Activated CD8-positive, alpha-beta T cell treated with anti-CD3 and anti-CD28 coated beads, Interleukin-2, amount 10 ng/mL, durations not matched to agents 7 days and 5 days (primary cell): Measurements from ENCODE around the gene MCF2L. TPM values are rescaled to one million over a fixed set of nuclear protein-coding genes. Genes with fewer than 3 reads are reported as not detected.
"Not testable (repeated sequence)": the region's sequence is repeated elsewhere in the genome, so short reads cannot be mapped to it uniquely, and the experiment has no call there.

ENCODE experiments used
- ATAC-seq: fragments of 150-1000 bp; cut with Tn5 transposase; one replicate; pipeline ENCODE4 v1.10.0; 2021; ENCODE audit warnings: moderate library complexity
- CTCF ChIA-PET: fragments of 350-600 bp; sonication (Branson Sonifier 250); formaldehyde crosslinking; loops from one replicate; lab custom pipeline; 2021; ENCODE audit warnings: antibody characterized with exemption; lab: Charles Lee
- POLR2A ChIA-PET: fragments of 350-600 bp; sonication (Branson Sonifier 250); formaldehyde crosslinking; loops from one replicate; lab custom pipeline; 2021; ENCODE audit warnings: antibody characterized with exemption; lab: Charles Lee
- DNase-seq: peaks from one replicate; pipeline ENCODE4 v3.0.0-alpha.2; 2020
- H3K27ac Mint-ChIP-seq: one replicate; pipeline ENCODE4 v1.8.0; 2021; ENCODE audit warnings: mild to moderate bottlenecking, mixed read lengths
- H3K27me3 Mint-ChIP-seq: one replicate; pipeline ENCODE4 v1.8.0; 2021; ENCODE audit warnings: low read depth, mixed read lengths
- H3K36me3 Mint-ChIP-seq: one replicate; pipeline ENCODE4 v1.8.0; 2021; ENCODE audit warnings: low read depth, mixed read lengths
- H3K4me1 Mint-ChIP-seq: one replicate; pipeline ENCODE4 v1.8.0; 2021; ENCODE audit warnings: low read depth, mixed read lengths
- H3K4me3 Mint-ChIP-seq: one replicate; pipeline ENCODE4 v1.8.0; 2021; ENCODE audit warnings: mild to moderate bottlenecking, mixed read lengths
- H3K9me3 Mint-ChIP-seq: one replicate; pipeline ENCODE4 v1.8.0; 2022; ENCODE audit warnings: mixed read lengths; ENCODE audit not compliant: insufficient read depth
- total RNA-seq, 2 experiments: library from RNA; stranded (reverse); gene quantifications; one replicate each; pipeline ENCODE4 v1.2.3, GENCODE V29; 2021

Gene MCF2L
- total RNA-seq, 2 experiments from 2014 or later: 0.76 to 1.0 TPM

- H3K36me3 Mint-ChIP-seq: no peaks in the 10 kb centered on the region
- POLR2A ChIA-PET: no interaction called here
- H3K27ac Mint-ChIP-seq: no peak overlapping the region
- ATAC-seq: no peak
- CTCF ChIA-PET: no interaction called here
- H3K27me3 Mint-ChIP-seq: no peaks in the 10 kb centered on the region
- H3K9me3 Mint-ChIP-seq: no peaks in the 10 kb centered on the region
- DNase-seq: no peak
- H3K4me3 Mint-ChIP-seq: no peak overlapping the region
- H3K4me1 Mint-ChIP-seq: no peaks in the 10 kb centered on the region
These were observed 80.5 kb downstream of the MCF2L start for GRCh38 chr13:113049521-113049941.

DNA sequence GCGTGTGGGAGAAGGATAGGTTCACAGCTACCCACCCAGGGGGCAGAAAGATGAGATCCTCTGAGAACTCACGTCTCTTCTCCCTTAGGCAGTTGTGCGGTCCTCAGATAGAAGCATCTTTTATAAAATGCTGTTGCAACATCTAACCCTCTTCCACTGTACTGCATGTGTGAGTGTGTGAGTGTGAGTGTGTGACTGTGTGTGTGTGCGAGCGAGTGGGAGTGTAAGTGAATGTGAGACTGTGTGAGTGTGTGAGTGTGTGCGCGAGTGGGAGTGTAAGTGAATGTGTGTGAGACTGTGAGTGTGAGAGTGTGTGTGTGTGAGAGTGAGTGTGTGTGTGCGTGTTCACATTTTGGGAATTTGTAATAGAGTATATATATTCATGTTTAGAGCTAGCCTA, 81.0 kb downstream of the MCF2L start:
- Mint-ChIP-seq H3K27ac (no peak overlapping the region), H3K4me3 (no peak overlapping the region), H3K9me3 (no peaks in the 10 kb centered on the region), H3K27me3 (no peaks in the 10 kb centered on the region), H3K36me3 (no peaks in the 10 kb centered on the region), H3K4me1 (no peaks in the 10 kb centered on the region)
- DNase-seq (no peak), ATAC-seq (no peak)
- POLR2A ChIA-PET: no interaction called here
- CTCF ChIA-PET: no interaction called here

- ATAC-seq (no peak), DNase-seq (no peak)
- H3K27ac Mint-ChIP-seq: no peak overlapping the region
- no peaks in the 10 kb centered on the region for H3K4me1 Mint-ChIP-seq
- ChIA-PET CTCF (no interaction called here), POLR2A (no interaction called here)
- H3K4me3 Mint-ChIP-seq: no peak overlapping the region
- no peaks in the 10 kb centered on the region for H3K36me3 Mint-ChIP-seq
- H3K9me3 Mint-ChIP-seq: no peaks in the 10 kb centered on the region
- H3K27me3 Mint-ChIP-seq: no peaks in the 10 kb centered on the region
These were observed 81.9 kb downstream of the MCF2L start for GRCh38 chr13:113050734-113051431.

- no peak for DNase-seq
These were observed 82.6 kb downstream of the MCF2L start for GRCh38 chr13:113051641-113052040.

DNA sequence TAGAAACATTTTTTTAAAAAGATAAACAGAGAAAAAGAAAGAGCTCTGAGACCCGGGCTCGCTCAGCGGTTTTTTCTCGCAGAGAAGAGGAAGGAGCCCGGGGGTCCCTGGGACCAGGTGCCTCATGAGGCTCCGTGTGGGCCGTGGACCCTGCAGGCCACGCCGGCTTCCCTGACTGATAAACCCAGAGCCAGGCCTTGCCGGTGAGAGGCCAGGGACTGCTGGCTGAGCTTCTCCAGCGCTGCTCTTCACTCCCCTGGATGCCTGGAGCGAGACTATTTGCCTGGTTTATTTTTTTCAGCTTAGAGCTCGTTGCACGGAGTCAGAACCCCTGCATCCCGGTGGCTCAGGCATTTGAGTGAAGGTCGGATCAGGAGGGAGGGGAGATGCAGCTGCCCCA, 83.2 kb downstream of the MCF2L start:
- ATAC-seq (no peak), DNase-seq (no peak)
- Mint-ChIP-seq H3K36me3 (no peaks in the 10 kb centered on the region), H3K9me3 (no peaks in the 10 kb centered on the region), H3K27ac (no peak overlapping the region), H3K4me3 (no peak overlapping the region), H3K27me3 (no peaks in the 10 kb centered on the region), H3K4me1 (no peaks in the 10 kb centered on the region)
- ChIA-PET POLR2A (no interaction called here), CTCF (no interaction called here)

More at GRCh38 chr13:113051641-113052040, 82.6 kb downstream of the MCF2L start:
- Mint-ChIP-seq H3K4me3 (no peak overlapping the region), H3K36me3 (no peaks in the 10 kb centered on the region), H3K4me1 (no peaks in the 10 kb centered on the region), H3K27ac (no peak overlapping the region), H3K27me3 (no peaks in the 10 kb centered on the region), H3K9me3 (no peaks in the 10 kb centered on the region)
- ATAC-seq: no peak
- ChIA-PET CTCF (no interaction called here), POLR2A (no interaction called here)

- ChIA-PET POLR2A (no interaction called here), CTCF (no interaction called here)
- no peak for ATAC-seq
- Mint-ChIP-seq H3K9me3 (no peaks in the 10 kb centered on the region), H3K4me1 (no peaks in the 10 kb centered on the region), H3K27ac (no peak overlapping the region), H3K27me3 (no peaks in the 10 kb centered on the region), H3K4me3 (no peak overlapping the region), H3K36me3 (no peaks in the 10 kb centered on the region)
- DNase-seq: no peak
These were observed 84.0 kb downstream of the MCF2L start for GRCh38 chr13:113052971-113053370.

DNA sequence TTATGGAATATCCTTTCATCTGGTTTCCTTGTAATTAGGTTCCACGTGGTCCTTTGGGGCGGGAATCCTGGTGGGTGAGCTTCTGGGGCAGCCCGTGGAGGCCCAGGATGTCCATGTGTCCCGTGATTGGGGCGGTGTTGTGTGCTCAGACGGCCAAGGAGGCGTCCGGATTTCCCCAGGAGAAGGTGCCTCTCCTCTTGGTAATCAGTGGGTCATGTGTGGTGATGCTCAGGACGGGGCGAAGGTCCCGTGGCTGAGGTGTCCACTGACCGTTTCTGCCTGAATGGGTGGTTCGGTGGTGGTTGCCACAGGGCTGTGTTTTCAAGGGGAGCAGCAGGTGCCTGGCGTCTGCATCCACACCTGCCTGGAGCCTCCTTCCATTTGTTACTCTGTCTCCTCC, 84.4 kb downstream of the MCF2L start:
- CTCF ChIA-PET: no interaction called here
- H3K4me3 Mint-ChIP-seq: no peak overlapping the region

GRCh38 chr13:113053801-113054604, 85.0 kb downstream of the MCF2L start:
- DNase-seq (no peak), ATAC-seq (no peak)
- Mint-ChIP-seq H3K4me3 (no peak overlapping the region), H3K27ac (no peak overlapping the region), H3K27me3 (no peaks in the 10 kb centered on the region), H3K36me3 (no peaks in the 10 kb centered on the region), H3K4me1 (no peaks in the 10 kb centered on the region), H3K9me3 (no peaks in the 10 kb centered on the region)
- CTCF ChIA-PET: no interaction called here
- POLR2A ChIA-PET: no interaction called here

More for the DNA sequence above, 84.4 kb downstream of the MCF2L start:
- DNase-seq: no peak
- H3K27ac Mint-ChIP-seq: no peak overlapping the region
- H3K9me3 Mint-ChIP-seq: no peaks in the 10 kb centered on the region
- no peaks in the 10 kb centered on the region for H3K27me3 Mint-ChIP-seq
- H3K4me1 Mint-ChIP-seq: no peaks in the 10 kb centered on the region
- H3K36me3 Mint-ChIP-seq: no peaks in the 10 kb centered on the region
- POLR2A ChIA-PET: no interaction called here
- no peak for ATAC-seq

- POLR2A ChIA-PET: no interaction called here
- H3K9me3 Mint-ChIP-seq: no peaks in the 10 kb centered on the region
- H3K36me3 Mint-ChIP-seq: no peaks in the 10 kb centered on the region
- no peaks in the 10 kb centered on the region for H3K4me1 Mint-ChIP-seq
- DNase-seq: no peak
- H3K4me3 Mint-ChIP-seq: no peak overlapping the region
- no peak overlapping the region for H3K27ac Mint-ChIP-seq
- no peak for ATAC-seq
- no peaks in the 10 kb centered on the region for H3K27me3 Mint-ChIP-seq
- CTCF ChIA-PET: no interaction called here
These were observed 88.1 kb downstream of the MCF2L start for GRCh38 chr13:113057084-113057483.

- CTCF ChIA-PET, DNase-seq, H3K27me3 Mint-ChIP-seq, ATAC-seq, H3K4me1 Mint-ChIP-seq, H3K27ac Mint-ChIP-seq, H3K36me3 Mint-ChIP-seq, H3K4me3 Mint-ChIP-seq, H3K9me3 Mint-ChIP-seq: not testable (repeated sequence)
- POLR2A ChIA-PET: interaction anchor here (0.7 kb wide), 1 partner anchor 216 kb away, joined by 5 read pairs; no protein-coding TSS in a partner anchor
These were observed 88.5 kb downstream of the MCF2L start for GRCh38 chr13:113057559-113057958.

DNA sequence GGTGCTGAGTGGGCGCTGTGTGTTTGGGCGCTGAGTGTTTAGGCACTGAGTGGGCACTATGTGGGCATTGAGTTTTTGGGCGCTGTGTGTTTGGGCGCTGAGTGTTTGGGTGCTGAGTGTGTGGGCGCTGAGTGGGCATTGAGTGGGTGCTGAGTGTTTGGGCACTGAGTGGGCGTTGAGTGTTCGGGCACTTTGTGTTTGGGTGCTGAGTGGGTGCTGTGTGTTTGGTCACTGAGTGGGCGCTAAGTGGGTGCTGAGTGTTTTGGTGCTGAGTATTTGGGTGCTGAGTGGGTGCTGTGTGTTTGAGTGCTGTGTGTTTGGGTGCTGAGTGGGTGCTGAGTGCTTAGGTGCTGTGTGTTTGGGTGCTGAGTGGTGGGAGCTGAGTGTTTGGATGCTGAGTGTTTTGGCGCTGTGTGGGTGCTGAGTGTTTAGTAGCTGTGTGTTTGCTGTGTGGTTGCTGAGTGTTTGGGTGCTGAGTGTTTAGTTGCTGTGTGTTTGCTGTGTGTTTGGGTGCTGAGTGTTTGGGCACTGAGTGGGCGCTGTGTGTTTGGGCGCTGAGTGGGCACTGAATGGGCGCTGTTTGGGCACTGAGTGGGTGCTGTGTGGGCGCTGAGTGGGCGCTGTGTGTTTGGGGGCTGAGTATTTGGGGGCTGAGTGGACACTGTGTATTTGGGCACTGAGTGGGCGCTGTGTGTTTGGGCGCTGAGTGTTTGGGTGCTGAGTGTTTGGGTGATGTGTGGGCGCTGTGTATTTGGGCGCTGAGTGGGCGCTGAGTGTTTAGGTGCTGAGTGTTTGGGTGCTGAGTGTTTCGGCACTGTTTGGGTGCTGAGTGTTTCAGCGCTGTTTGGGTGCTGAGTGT, 89.3 kb downstream of the MCF2L start:
- Mint-ChIP-seq H3K9me3 (no peaks in the 10 kb centered on the region), H3K27me3 (no peaks in the 10 kb centered on the region), H3K36me3 (no peaks in the 10 kb centered on the region), H3K4me1 (no peaks in the 10 kb centered on the region), H3K4me3 (no peak overlapping the region), H3K27ac (no peak overlapping the region)
- DNase-seq (no peak), ATAC-seq (no peak)
- ChIA-PET CTCF (no interaction called here), POLR2A (interaction anchor here (0.7 kb wide), 2 partner anchors 215 to 297 kb away, joined by 4 to 5 read pairs; no protein-coding TSS in a partner anchor)
